Mucosa of rectum (tissue), 2 donors: ENCODE data around the gene VNN1.
"Not testable (repeated sequence)": the region's sequence is repeated elsewhere in the genome, so short reads cannot be mapped to it uniquely, and the experiment has no call there.

Experiments
- H3K27ac ChIP-seq, 2 donors: one replicate each; pipeline ENCODE4 v1.7.0; 2013; ENCODE audit warnings: inconsistent platforms in 2 of 2, low read depth in 2 of 2, low read length in 2 of 2
- H3K27me3 ChIP-seq, 2 donors: one replicate each; pipeline ENCODE4 v1.7.0; 2013; ENCODE audit warnings: low read length in 2 of 2; ENCODE audit not compliant: control insufficient read depth in 2 of 2, insufficient read depth in 2 of 2
- H3K36me3 ChIP-seq, 2 donors: one replicate each; pipeline ENCODE4 v1.7.0; 2013; ENCODE audit warnings: low read length in 2 of 2; ENCODE audit not compliant: control insufficient read depth in 2 of 2, insufficient read depth in 2 of 2
- H3K4me1 ChIP-seq, 2 donors: one replicate each; pipeline ENCODE4 v1.7.0; 2013; ENCODE audit warnings: low read length in 2 of 2, mild to moderate bottlenecking in 1 of 2; ENCODE audit not compliant: control insufficient read depth in 2 of 2, insufficient read depth in 2 of 2
- H3K4me3 ChIP-seq, 2 donors: one replicate each; pipeline ENCODE4 v1.7.0; 2013; ENCODE audit warnings: low read length in 2 of 2
- H3K9ac ChIP-seq, 2 donors: one replicate each; pipeline ENCODE4 v1.7.0; 2013; ENCODE audit warnings: low read length in 2 of 2, low read depth in 1 of 2, mild to moderate bottlenecking in 1 of 2
- H3K9me3 ChIP-seq, 2 donors: one replicate each; pipeline ENCODE4 v1.7.0; 2013; ENCODE audit warnings: low read length in 2 of 2; ENCODE audit not compliant: control insufficient read depth in 2 of 2
- donor health status: healthy.
- donor health status: Normal muscosa, but diverticular disease.

VNN1 gene

DNA sequence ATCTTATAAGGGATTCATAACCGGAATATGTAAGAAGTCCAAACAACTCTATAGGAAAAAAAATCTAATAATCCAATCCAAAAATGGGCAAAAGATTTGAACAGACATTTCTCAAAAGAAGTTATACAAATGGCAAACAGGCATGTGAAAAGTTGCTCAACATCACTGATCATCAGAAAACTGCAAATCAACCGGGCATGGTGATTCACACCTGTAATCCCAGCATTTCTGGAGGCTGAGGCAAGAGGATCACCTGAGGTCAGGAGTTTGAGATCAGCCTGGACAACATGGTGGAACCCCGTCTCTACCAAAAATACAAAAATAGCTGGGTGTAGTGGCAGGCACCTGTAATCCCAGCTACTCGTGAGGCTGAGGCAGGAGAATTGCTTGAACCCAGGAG, 7.1 kb downstream of the VNN1 start:
- not testable (repeated sequence) for H3K9me3 ChIP-seq, H3K27ac ChIP-seq, H3K27me3 ChIP-seq, H3K9ac ChIP-seq, H3K4me1 ChIP-seq, H3K4me3 ChIP-seq, H3K36me3 ChIP-seq

DNA sequence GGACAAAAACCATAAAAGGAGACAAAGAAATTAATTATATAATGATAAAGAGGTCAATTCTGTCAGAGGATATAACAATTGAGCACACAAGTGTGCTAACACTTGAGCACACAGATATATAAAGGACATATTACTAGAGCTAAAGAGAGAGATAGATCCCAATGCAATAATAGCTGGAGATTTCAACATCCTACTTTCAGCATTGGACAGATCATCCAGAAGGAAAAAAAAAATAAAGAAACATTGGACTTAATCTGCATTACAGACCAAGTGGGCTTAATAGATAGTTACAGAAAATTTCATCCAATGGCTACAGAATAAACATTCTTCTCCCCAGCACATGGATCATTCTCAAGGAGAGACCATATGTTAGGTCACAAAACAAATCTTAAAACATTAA, 9.9 kb downstream of the VNN1 start:
- Histone ChIP-seq H3K27me3 (no peaks in the 10 kb centered on the region), H3K4me3 (no peak overlapping the region), H3K27ac (no peak overlapping the region), H3K4me1 (no peaks in the 10 kb centered on the region), H3K9ac (no peak overlapping the region), H3K9me3 (no peaks in the 10 kb centered on the region), H3K36me3 (no peaks in the 10 kb centered on the region)

DNA sequence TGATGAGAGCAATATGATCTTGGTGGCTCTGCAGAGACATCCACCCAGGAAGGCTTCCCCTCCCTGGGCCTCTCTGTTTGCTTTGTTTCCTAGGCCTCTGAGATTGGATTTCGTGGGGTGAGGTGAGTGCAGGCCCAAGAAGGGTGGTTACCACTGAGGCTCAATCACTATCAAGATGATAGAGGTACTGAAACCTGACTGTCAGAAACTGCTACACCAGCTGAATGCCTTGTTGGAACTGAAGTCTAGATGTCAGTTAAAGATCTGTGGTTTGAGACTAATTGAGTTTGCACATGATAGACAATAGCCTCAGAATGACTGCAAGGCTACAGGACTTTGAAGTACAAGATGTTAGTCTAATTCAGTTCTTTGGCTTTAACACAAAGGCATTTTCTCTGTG, 15.2 kb downstream of the VNN1 start:
- H3K27ac ChIP-seq = no peak overlapping the region
- H3K4me1 ChIP-seq = no peaks in the 10 kb centered on the region

DNA sequence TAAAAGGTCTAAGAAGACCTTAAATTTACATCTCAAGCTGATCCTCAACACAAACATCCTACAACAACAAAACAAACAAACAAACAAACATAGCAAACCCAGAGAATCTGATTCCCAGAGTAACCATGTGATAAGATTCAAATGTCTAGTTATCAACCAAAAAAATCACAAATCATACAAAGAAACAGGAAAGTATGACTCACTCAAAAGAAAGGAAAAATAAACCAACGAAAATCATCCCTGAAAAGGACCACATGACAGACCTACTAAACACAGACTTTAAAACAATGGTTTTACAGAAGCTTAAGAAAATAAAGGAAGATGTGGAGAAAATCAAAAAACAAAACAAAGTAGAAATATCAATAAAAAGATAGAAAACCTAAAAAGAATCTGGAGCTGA, 18.1 kb downstream of the VNN1 start:
- Histone ChIP-seq H3K9me3 (peaks cover 0 to 2% of the 10 kb centered on the region in 2 donors), H3K36me3 (no peaks in the 10 kb centered on the region), H3K4me3 (no peak overlapping the region), H3K27me3 (no peaks in the 10 kb centered on the region), H3K9ac (no peak overlapping the region), H3K4me1 (no peaks in the 10 kb centered on the region), H3K27ac (no peak overlapping the region)

More for the DNA sequence above, 15.2 kb downstream of the VNN1 start:
- Histone ChIP-seq H3K27me3 (no peaks in the 10 kb centered on the region), H3K36me3 (no peaks in the 10 kb centered on the region), H3K4me3 (no peak overlapping the region), H3K9me3 (peaks cover 0 to 2% of the 10 kb centered on the region in 2 donors), H3K9ac (no peak overlapping the region)

DNA sequence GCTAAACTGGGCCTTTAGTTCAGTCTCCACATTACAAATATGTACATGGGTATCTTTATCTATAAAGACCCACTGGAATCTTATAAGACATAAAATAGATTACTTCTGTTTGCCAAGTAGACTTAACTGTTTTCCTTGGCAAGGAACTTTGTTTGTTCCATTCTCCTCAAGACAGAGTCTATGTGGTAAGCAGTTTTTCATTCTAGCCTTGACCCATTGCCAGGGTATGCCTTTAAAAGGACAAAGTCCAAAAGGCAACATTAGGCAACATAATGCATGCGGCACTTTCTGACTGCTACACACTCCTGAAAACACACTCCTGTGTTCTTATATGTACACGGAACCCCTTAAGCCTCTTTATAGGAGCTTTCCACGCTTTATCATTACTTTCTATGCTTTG, 20.4 kb downstream of the VNN1 start:
- peaks cover 0 to 2% of the 10 kb centered on the region in 2 donors for H3K9me3 ChIP-seq
- no peak overlapping the region for H3K27ac ChIP-seq
- H3K27me3 ChIP-seq = no peaks in the 10 kb centered on the region
- H3K4me3 ChIP-seq = no peak overlapping the region
- no peaks in the 10 kb centered on the region for H3K4me1 ChIP-seq
- H3K36me3 ChIP-seq = no peaks in the 10 kb centered on the region
- no peak overlapping the region for H3K9ac ChIP-seq

DNA sequence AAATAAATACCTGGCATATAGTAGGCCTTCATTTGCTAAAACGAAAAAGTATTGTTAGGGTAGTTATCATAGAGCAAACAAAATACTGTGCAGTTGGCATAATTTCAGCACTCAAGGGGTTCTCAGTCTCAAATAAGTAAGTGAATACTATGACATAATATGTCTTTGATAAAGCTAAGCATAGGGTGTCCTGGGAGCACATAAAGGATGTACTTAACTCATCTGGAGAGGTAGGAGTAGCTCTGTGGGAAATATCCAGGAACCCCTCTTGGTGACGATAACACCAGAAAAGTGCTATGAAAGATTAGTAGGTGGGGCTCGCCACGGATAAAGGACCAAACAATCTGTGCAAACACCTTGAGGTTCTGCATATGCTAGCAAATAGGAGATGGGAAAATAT, 23.2 kb downstream of the VNN1 start:
- Histone ChIP-seq H3K4me3 (no peak overlapping the region), H3K9ac (no peak overlapping the region), H3K27me3 (no peaks in the 10 kb centered on the region), H3K27ac (no peak overlapping the region), H3K4me1 (no peaks in the 10 kb centered on the region), H3K9me3 (peaks cover 0 to 2% of the 10 kb centered on the region in 2 donors), H3K36me3 (no peaks in the 10 kb centered on the region)

DNA sequence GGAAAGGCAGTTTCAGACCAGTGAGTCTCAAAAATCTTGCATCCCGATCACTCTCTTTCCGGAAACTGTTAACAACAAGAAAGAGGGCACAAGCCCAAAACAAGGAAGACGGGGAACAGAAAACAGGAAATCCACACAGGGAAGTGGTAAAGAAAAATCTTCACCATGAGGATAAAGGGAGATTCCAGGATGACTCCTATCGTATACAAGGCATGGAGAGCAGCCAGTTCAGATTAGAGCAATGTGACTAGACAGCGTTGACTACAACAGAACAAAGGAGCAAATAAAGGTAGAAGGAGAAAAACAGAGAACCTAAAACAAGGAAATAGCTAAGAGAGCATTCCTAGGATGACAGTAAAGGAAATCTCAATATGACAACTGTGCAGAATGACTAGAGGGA, 26.5 kb downstream of the VNN1 start:
- no peaks in the 10 kb centered on the region for H3K4me1 ChIP-seq
- no peaks in the 10 kb centered on the region for H3K36me3 ChIP-seq
- H3K4me3 ChIP-seq = no peak overlapping the region
- H3K9me3 ChIP-seq = no peaks in the 10 kb centered on the region
- no peak overlapping the region for H3K27ac ChIP-seq
- no peaks in the 10 kb centered on the region for H3K27me3 ChIP-seq
- no peak overlapping the region for H3K9ac ChIP-seq

DNA sequence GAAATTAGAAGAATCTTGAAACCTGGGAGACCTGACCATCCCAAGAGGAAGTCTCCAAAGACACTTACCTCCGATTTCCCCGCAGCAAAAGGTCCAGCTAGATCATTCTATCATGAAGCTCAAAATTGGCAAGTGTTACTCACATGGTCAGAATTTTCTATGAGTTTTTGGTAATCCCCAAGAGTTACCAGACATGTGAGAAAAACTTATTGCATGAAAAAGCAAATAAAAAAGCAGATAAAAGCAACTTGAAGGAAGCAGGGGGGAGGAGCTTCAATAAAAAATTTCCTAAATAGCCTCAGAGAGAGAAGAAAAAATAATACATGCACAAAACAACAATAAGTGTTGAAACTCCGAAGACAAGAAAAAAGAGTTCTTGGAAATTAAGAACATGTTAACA, 27.3 kb downstream of the VNN1 start:
- H3K4me3 ChIP-seq = no peak overlapping the region
- no peaks in the 10 kb centered on the region for H3K4me1 ChIP-seq
- no peaks in the 10 kb centered on the region for H3K27me3 ChIP-seq
- H3K9me3 ChIP-seq = no peaks in the 10 kb centered on the region
- no peak overlapping the region for H3K27ac ChIP-seq
- H3K9ac ChIP-seq = no peak overlapping the region
- H3K36me3 ChIP-seq = no peaks in the 10 kb centered on the region

DNA sequence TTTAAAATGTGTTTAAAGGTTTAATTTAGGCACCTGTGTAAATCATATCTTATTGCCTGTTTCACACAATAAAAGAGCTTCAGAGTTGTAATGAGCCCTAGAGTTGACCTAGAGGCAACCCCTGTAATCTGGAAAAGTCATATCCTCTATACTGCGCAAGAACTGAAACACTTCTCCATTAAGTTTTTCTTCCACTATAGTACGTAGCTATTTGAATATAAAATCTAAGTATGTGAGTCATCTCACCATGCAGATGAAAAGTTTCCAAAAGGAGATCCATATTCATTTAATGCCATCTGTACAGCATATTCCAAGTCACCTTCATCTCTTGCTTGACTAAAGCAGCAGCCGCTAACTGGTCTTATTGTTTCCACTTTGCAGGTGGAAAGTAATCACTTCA, 28.8 kb downstream of the VNN1 start:
- no peaks in the 10 kb centered on the region for H3K27me3 ChIP-seq
- no peaks in the 10 kb centered on the region for H3K9me3 ChIP-seq
- H3K36me3 ChIP-seq = no peaks in the 10 kb centered on the region
- H3K4me1 ChIP-seq = no peaks in the 10 kb centered on the region
- no peak overlapping the region for H3K27ac ChIP-seq
- H3K4me3 ChIP-seq = no peak overlapping the region
- no peak overlapping the region for H3K9ac ChIP-seq

DNA sequence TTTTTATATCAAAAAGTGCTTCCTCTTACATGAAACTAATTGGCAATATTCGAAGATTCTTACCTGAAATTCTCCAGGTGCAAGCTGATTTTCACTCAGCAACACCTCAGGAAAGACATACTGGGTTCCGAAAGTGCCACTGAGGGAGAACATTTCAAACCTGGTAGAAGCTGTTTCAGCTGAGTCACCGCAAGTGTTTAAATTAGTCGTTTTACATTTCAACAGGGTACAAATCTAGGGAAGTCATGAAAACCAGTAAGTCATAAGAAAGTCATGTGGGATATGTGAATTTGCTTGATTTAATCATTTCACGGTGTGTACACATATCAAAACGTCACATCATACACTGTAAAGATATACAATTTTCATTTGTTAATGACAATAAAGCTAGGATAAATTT, 29.6 kb downstream of the VNN1 start:
- Histone ChIP-seq H3K36me3 (no peaks in the 10 kb centered on the region), H3K27ac (no peak overlapping the region), H3K9me3 (no peaks in the 10 kb centered on the region), H3K9ac (no peak overlapping the region), H3K4me3 (no peak overlapping the region), H3K4me1 (no peaks in the 10 kb centered on the region), H3K27me3 (no peaks in the 10 kb centered on the region)

DNA sequence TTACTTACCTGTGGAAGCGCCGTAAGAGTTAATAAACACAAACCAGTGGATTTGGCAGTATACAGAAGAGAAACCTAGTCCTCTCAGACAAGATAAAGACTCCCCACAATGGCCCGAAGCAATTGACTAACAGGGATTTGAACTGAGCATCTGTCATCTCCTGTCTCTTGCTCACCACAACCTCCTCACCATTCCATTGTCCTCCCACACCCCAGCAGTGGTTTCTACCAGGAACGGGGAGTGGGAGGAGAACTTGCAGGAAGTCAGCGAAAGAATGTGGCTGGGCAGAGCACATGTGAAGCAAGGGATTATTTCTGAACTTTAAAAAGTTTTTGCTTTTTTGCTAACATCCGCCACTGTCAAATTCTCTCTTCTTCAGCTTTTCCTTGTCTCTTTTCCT, 30.3 kb downstream of the VNN1 start:
- Histone ChIP-seq H3K27me3 (no peaks in the 10 kb centered on the region), H3K27ac (no peak overlapping the region), H3K9ac (no peak overlapping the region), H3K9me3 (no peaks in the 10 kb centered on the region), H3K4me3 (no peak overlapping the region), H3K36me3 (no peaks in the 10 kb centered on the region), H3K4me1 (no peaks in the 10 kb centered on the region)
